D721Med (cell line): ENCODE results near the gene MMD.
"Not testable (repeated sequence)": the region's sequence is repeated elsewhere in the genome, so short reads cannot be mapped to it uniquely, and the experiment has no call there.

Experiments
- DNase-seq: peaks from one replicate; pipeline ENCODE4 v3.0.0; 2011; ENCODE audit warnings: low spot score; ENCODE audit not compliant: insufficient read length
- FAIRE-seq: peaks from 2 replicates; lab custom pipeline; 2011; peaks lifted over from hg19 to GRCh38; lab: Jason Lieb, UNC
- CTCF ChIP-seq: IDR thresholded peaks from 2 replicates; pipeline ENCODE4 v1.5.1; 2012; ENCODE audit warnings: mild to moderate bottlenecking, control low read depth; ENCODE audit not compliant: insufficient read depth; ENCODE audit errors: missing control alignments

The MMD gene

GRCh38 chr17:55451203-55451641 is 29.6 kb upstream of the MMD start:
- no peak for TF ChIP-seq CTCF
- no peak for DNase-seq
- no peak for FAIRE-seq

GRCh38 chr17:55450232-55450825 is 28.7 kb upstream of the MMD start:
- no peak for FAIRE-seq
- TF ChIP-seq CTCF, result no peak
- no peak for DNase-seq

- DNase-seq, result no peak
- TF ChIP-seq CTCF, result no peak
- FAIRE-seq, result no peak
These were observed 27.0 kb upstream of the MMD start for GRCh38 chr17:55448681-55449080.

GRCh38 chr17:55446581-55447205 is 25.1 kb upstream of the MMD start:
- DNase-seq (no peak), FAIRE-seq (no peak)
- TF ChIP-seq CTCF, result no peak

GRCh38 chr17:55446004-55446403 is 24.4 kb upstream of the MMD start:
- not testable (repeated sequence) for FAIRE-seq, DNase-seq

- TF ChIP-seq CTCF, result no peak
- DNase-seq, result no peak
- no peak for FAIRE-seq
These were observed 23.1 kb upstream of the MMD start for GRCh38 chr17:55444471-55445441.

- DNase-seq, result no peak
- no peak for FAIRE-seq
- TF ChIP-seq CTCF, result no peak
These were observed 22.3 kb upstream of the MMD start for GRCh38 chr17:55443904-55444303.
